Adipocyte (in vitro differentiated cells): ENCODE results near the gene WDCP.

Experiments
- DNase-seq: peaks from one replicate; pipeline ENCODE4 v3.0.0-alpha.2; 2015; ENCODE audit warnings: low read depth
- H3K27me3 ChIP-seq: replicated peaks from 2 replicates; pipeline ENCODE4 v1.7.0; 2013; ENCODE audit warnings: mild to moderate bottlenecking, low read length, moderate library complexity; ENCODE audit not compliant: control insufficient read depth, insufficient read depth
- H3K36me3 ChIP-seq: 2 replicates; pipeline ENCODE4 v1.7.0; 2013; ENCODE audit warnings: low read length, mild to moderate bottlenecking, moderate library complexity; ENCODE audit not compliant: control insufficient read depth, insufficient read depth, severe bottlenecking
- H3K4me1 ChIP-seq: 2 replicates; pipeline ENCODE4 v1.7.0; 2013; ENCODE audit warnings: mild to moderate bottlenecking, low read length, moderate library complexity; ENCODE audit not compliant: control insufficient read depth, insufficient read depth
- H3K4me3 ChIP-seq: 2 replicates; pipeline ENCODE4 v1.7.0; 2013; ENCODE audit warnings: mild to moderate bottlenecking, low read length, moderate library complexity
- H3K9ac ChIP-seq: 2 replicates; pipeline ENCODE4 v1.7.0; 2013; ENCODE audit warnings: mild to moderate bottlenecking, low read length, moderate library complexity
- H3K9me3 ChIP-seq: 2 replicates; pipeline ENCODE4 v1.7.0; 2013; ENCODE audit warnings: mild to moderate bottlenecking, low read length, moderate library complexity; ENCODE audit not compliant: control insufficient read depth

WDCP gene

DNA sequence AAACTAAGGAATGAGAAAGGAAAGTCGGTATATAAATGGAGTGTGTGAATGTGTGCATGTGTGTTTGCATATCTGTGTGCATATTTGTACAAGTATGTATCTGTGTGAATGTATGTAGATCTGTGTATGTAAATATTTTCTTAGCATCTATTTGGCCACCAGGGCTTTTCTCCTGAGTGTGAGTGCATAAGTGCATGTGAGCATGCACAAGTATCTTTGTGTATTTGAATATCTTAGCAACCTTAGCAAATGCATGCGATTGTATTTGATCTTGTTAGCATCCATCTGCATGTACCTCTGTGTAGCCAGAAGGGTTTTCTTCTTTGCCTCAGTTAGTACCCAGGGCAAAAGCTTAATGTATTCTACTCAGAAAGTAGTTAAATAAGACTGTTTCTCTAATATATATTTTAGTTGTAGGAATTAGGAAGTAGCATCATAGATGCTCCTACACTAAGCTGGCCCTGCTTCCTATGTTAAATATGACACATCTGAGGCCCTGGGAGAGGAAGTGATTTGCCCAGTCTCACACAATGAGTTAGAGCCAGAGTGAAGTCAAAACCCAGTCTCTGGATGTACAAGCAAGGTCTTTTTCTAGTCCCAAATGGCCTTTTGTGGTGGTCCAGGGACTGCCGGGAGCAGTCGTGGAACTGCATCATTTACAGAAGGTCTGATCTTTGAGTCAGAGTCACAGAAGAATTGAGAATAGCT, 11.5 kb upstream of the WDCP start:
- Histone ChIP-seq H3K36me3 (no peaks in the 10 kb centered on the region), H3K4me3 (no peak overlapping the region), H3K9ac (no peak overlapping the region), H3K9me3 (no peaks in the 10 kb centered on the region), H3K4me1 (no peaks in the 10 kb centered on the region), H3K27me3 (no peaks in the 10 kb centered on the region)
- DNase-seq, result no peak

GRCh38 chr2:24055750-24056149, 8.6 kb upstream of the WDCP start:
- H3K27me3 ChIP-seq, result no peaks in the 10 kb centered on the region
- H3K4me3 ChIP-seq, result no peak overlapping the region
- no peak overlapping the region for H3K9ac ChIP-seq
- DNase-seq, result no peak
- H3K4me1 ChIP-seq, result no peaks in the 10 kb centered on the region
- no peaks in the 10 kb centered on the region for H3K9me3 ChIP-seq
- H3K36me3 ChIP-seq, result no peaks in the 10 kb centered on the region

GRCh38 chr2:24054366-24055010, 7.3 kb upstream of the WDCP start:
- DNase-seq, result no peak
- H3K27me3 ChIP-seq, result no peaks in the 10 kb centered on the region
- H3K4me1 ChIP-seq, result no peaks in the 10 kb centered on the region
- no peak overlapping the region for H3K9ac ChIP-seq
- H3K4me3 ChIP-seq, result no peak overlapping the region
- no peaks in the 10 kb centered on the region for H3K9me3 ChIP-seq
- no peaks in the 10 kb centered on the region for H3K36me3 ChIP-seq

GRCh38 chr2:24052951-24053350, 5.8 kb upstream of the WDCP start:
- no peak overlapping the region for H3K9ac ChIP-seq
- no peak for DNase-seq
- no peaks in the 10 kb centered on the region for H3K9me3 ChIP-seq
- H3K4me1 ChIP-seq, result peaks cover 2% of the 10 kb centered on the region
- H3K27me3 ChIP-seq, result no peaks in the 10 kb centered on the region
- no peaks in the 10 kb centered on the region for H3K36me3 ChIP-seq
- no peak overlapping the region for H3K4me3 ChIP-seq

DNA sequence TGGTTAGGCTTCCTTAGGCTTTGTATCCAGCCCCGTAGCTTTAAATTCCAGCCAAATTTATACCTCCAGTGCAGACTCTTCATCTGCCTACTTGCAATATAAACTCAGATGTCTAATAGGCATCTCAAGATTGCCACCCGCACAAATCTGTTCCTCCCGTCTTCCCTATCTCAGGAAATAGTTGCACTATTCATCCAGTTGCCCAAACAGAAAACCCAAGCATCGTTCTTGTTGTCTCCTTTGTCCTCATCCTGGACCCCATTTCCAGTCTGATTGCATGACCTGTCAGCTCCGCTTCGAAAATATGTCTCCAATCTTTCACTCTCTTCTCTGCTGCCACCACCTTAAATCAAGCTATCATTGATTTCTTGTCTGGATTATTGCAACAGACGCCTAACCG, 4.6 kb upstream of the WDCP start:
- no peak for DNase-seq
- no peaks in the 10 kb centered on the region for H3K27me3 ChIP-seq
- H3K4me3 ChIP-seq, result no peak overlapping the region
- no peaks in the 10 kb centered on the region for H3K36me3 ChIP-seq
- no peaks in the 10 kb centered on the region for H3K9me3 ChIP-seq
- peaks cover 2% of the 10 kb centered on the region for H3K4me1 ChIP-seq
- no peak overlapping the region for H3K9ac ChIP-seq

GRCh38 chr2:24050041-24050979, 3.1 kb upstream of the WDCP start:
- peak overlapping the region; percentile 83 for H3K4me3 ChIP-seq
- no peaks in the 10 kb centered on the region for H3K9me3 ChIP-seq
- H3K27me3 ChIP-seq, result no peaks in the 10 kb centered on the region
- H3K4me1 ChIP-seq, result peaks cover 7% of the 10 kb centered on the region
- peak overlapping the region; percentile 69 for H3K9ac ChIP-seq
- DNase-seq, result peak; percentile 53
- no peaks in the 10 kb centered on the region for H3K36me3 ChIP-seq

DNA sequence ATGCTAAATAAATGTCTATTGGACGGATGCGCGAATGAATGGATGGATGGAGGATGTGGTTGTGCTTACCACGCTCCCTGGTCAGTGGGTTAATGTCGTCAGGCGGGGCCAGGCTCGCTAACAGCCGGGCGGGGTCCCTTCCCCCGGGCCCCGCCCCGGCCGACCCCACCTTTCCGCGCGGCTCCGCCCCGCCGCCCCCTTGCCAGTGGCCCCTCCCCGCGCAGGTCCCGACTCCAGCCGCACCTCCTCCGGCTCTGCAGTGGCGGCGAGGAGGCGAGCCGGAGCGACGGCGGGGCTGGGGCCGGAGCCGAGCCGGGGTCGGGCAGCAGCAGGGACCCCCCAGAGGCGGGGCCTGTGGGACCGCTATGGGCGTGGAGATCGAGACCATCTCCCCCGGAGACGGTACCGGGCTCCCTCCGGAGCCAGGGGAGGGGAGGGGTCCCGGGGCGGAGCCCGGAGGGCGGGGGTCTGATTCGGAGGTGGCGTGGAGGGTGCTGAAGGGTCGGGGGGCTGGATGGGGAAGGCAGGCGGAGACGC, 2.4 kb upstream of the WDCP start, which contains the start of gene FKBP1B:
Gene FKBP1B, plus strand, starts transcription at position 257 of the 537 bp plus-strand sequence. Its CDS starts 109 bp downstream, at position 366.
- Histone ChIP-seq H3K4me1 (peaks cover 7% of the 10 kb centered on the region), H3K4me3 (peak within 1 kb of the TSS; percentile 83), H3K27me3 (no peaks in the 10 kb centered on the region), H3K36me3 (no peaks in the 10 kb centered on the region), H3K9ac (peak within 1 kb of the TSS; percentile 69), H3K9me3 (no peaks in the 10 kb centered on the region)
- DNase-seq, result peak; percentile 67

- Histone ChIP-seq H3K27me3 (no peaks in the 10 kb centered on the region), H3K36me3 (no peaks in the 10 kb centered on the region), H3K9ac (no peak overlapping the region), H3K4me3 (peak overlapping the region; percentile 83), H3K9me3 (no peaks in the 10 kb centered on the region), H3K4me1 (peaks cover 7% of the 10 kb centered on the region)
- DNase-seq, result no peak
These were observed 1.7 kb upstream of the WDCP start for GRCh38 chr2:24048769-24049484.

DNA sequence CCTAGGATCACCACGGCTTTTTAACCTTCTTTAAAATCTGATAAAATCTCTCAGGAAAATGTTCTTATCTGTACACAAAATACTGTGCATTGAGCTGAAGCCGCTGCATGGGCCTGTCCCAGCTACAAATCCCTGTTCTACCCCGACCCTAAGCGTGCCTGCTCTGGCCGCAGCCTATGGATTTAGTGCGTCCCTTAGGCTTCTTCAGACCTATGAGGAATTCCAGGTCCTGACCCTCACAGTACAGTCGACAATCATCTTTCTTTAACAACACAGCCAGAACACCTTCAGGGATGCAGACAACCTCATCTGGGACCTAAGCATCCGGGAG, 477 bp upstream of the WDCP start:
- Histone ChIP-seq H3K4me1 (peaks cover 7% of the 10 kb centered on the region), H3K4me3 (peak overlapping the region; percentile 51), H3K36me3 (no peaks in the 10 kb centered on the region), H3K27me3 (no peaks in the 10 kb centered on the region), H3K9me3 (no peaks in the 10 kb centered on the region), H3K9ac (peak overlapping the region; percentile 21)
- no peak for DNase-seq

DNA sequence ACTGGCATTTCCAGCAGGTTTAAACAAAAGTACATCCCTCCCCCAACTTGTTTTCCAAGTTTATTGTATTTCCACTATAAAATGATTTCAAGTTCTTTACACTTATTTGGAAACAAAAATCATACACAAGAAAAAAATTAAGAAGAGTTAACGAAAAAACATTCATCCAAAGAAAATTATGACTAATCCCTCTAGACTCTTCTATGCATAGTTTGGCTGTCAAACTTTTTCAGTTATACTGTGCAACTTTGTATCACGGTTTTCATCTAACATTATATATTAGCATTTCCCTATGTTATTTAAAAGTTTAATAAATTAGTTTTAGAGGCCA, 627 bp downstream of the WDCP start:
- Histone ChIP-seq H3K4me1 (peaks cover 7% of the 10 kb centered on the region), H3K4me3 (peak overlapping the region; percentile 94), H3K9me3 (no peaks in the 10 kb centered on the region), H3K27me3 (no peaks in the 10 kb centered on the region), H3K9ac (peak overlapping the region; percentile 87), H3K36me3 (no peaks in the 10 kb centered on the region)
- DNase-seq, result peak; percentile 59
